ENCODE data around the gene ARHGAP8.
"Not testable (repeated sequence)": the region's sequence is repeated elsewhere in the genome, so short reads cannot be mapped to it uniquely, and the experiment has no call there.

Gene ARHGAP8

DNA sequence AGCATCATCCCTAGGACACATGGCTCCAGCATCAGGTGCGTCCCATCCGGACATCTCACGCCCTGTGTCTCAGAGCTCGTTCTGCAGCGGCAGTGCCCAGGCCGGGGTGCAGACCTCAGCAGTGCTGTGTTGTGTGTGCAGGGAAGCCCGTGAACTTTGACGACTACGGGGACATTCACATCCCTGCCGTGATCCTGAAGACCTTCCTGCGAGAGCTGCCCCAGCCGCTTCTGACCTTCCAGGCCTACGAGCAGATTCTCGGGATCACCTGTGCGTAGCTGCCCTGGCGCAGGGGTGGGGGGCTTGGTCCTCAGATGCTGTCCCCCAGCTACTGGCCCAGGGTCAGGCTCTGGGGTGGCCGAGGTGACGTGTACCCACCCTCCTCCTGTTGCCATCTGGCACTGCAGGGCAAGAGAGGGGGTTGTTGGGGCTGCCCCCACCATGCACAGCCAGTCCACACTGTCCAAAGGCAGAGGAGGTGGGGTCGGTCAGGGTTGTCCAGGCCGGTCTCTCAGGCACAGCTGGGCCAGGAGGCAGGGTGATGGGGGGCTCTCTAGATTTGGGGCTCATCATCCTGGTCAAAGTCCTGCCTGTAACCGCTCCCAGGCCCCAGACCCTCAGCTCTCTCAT, 96.5 kb downstream of the ARHGAP8 start:
- in situ Hi-C loops (cut with MboI; ENCODE audit: low pct_unique_long_range_greater_than_20kb, low sequenced_read_pairs, unreplicated experiment): no loop called here
- no peak for DNase-seq (ENCODE audit: low spot score)
- no peak for TF ChIP-seq CTCF (IDR thresholded peaks at IDR 0.05; ENCODE audit: extremely low read depth, insufficient read depth, missing control alignments)

GRCh38 chr22:44850946-44851345, 98.6 kb downstream of the ARHGAP8 start:
- in situ Hi-C loops (cut with MboI; ENCODE audit: low pct_unique_long_range_greater_than_20kb, low sequenced_read_pairs, unreplicated experiment): no loop called here

GRCh38 chr22:44854641-44855040, 102.3 kb downstream of the ARHGAP8 start:
- in situ Hi-C loops (cut with MboI; ENCODE audit: low pct_unique_long_range_greater_than_20kb, low sequenced_read_pairs, unreplicated experiment): not testable (repeated sequence)

More at GRCh38 chr22:44850946-44851345, 98.6 kb downstream of the ARHGAP8 start:
- DNase-seq (ENCODE audit: low spot score): no peak
- no peak for TF ChIP-seq CTCF (IDR thresholded peaks at IDR 0.05; ENCODE audit: extremely low read depth, insufficient read depth, missing control alignments)

DNA sequence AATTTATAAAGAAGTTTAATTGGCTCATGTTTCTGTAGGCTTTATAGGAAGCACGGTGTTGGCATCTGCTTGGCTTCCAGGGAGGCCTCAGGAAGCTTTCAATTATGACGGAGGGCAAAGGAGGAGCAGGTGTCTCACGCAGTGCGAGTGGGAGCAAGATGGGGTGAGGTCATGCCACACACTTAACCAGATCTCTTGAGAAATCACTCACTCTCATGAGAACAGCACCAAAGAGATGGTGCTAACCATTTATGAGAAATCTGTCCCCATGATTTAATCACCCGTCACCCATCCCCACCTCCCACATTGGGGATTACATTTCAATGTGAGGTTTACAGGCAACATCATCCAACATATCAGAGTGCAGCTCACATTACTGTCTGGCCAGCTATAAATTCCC, 103.5 kb downstream of the ARHGAP8 start:
- DNase-seq (ENCODE audit: low spot score): no peak
- TF ChIP-seq CTCF (IDR thresholded peaks at IDR 0.05; ENCODE audit: extremely low read depth, insufficient read depth, missing control alignments): no peak
- in situ Hi-C loops (cut with MboI; ENCODE audit: low pct_unique_long_range_greater_than_20kb, low sequenced_read_pairs, unreplicated experiment): no loop called here

More at GRCh38 chr22:44854641-44855040, 102.3 kb downstream of the ARHGAP8 start:
- not testable (repeated sequence) for DNase-seq (ENCODE audit: low spot score)

- in situ Hi-C loops (cut with MboI; ENCODE audit: low pct_unique_long_range_greater_than_20kb, low sequenced_read_pairs, unreplicated experiment); DNase-seq (ENCODE audit: low spot score): not testable (repeated sequence)
Measured at GRCh38 chr22:44858819-44859218, 106.4 kb downstream of the ARHGAP8 start.

GRCh38 chr22:44859641-44860040, 107.3 kb downstream of the ARHGAP8 start:
- DNase-seq (ENCODE audit: low spot score): no peak
- TF ChIP-seq CTCF (IDR thresholded peaks at IDR 0.05; ENCODE audit: extremely low read depth, insufficient read depth, missing control alignments): no peak
- in situ Hi-C loops (cut with MboI; ENCODE audit: low pct_unique_long_range_greater_than_20kb, low sequenced_read_pairs, unreplicated experiment): no loop called here

DNA sequence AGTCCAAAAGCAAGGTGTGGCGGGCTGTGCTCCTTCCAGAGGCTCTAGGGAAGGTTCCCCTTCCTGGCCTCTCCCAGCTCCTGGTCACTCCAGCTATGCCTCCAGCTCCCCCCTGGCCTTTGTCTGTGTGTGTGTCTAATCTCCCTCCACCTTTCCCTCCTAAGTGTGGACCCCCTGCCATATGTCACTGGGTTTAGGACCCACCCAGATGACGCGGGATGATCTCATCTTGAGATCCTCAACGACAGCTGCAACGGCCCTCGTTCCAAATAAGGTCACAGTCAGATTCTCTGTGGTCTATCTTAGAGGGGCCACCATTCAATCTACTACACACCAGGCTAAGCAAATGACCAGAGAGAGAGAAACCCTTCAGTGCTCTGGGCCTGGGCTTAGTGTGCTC, 107.9 kb downstream of the ARHGAP8 start:
- no peak for TF ChIP-seq CTCF (IDR thresholded peaks at IDR 0.05; ENCODE audit: extremely low read depth, insufficient read depth, missing control alignments)
- DNase-seq (ENCODE audit: low spot score): no peak

DNA sequence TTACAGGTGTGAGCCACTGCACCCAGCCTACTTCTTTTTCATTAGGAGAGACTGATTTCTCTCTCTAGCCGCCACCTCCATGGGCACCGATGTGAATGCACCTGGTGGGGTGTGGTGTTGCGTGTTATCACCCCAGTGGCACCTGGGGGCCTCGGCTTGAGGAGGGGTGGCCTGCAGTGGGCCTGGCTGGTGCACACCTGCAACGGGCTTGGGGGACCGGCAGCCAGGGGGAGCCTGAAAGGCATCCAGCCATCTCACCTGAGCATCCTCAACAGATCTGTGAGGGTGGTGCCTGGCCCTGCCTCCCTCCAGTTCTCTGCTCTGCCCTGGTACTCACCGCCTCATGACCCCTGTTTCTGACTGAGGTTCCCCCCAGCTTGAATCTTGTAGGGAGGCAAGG, 108.9 kb downstream of the ARHGAP8 start:
- DNase-seq (ENCODE audit: low spot score): no peak
- in situ Hi-C loops (cut with MboI; ENCODE audit: low pct_unique_long_range_greater_than_20kb, low sequenced_read_pairs, unreplicated experiment): no loop called here
- no peak for TF ChIP-seq CTCF (IDR thresholded peaks at IDR 0.05; ENCODE audit: extremely low read depth, insufficient read depth, missing control alignments)

More for the DNA sequence above, 107.9 kb downstream of the ARHGAP8 start:
- in situ Hi-C loops (cut with MboI; ENCODE audit: low pct_unique_long_range_greater_than_20kb, low sequenced_read_pairs, unreplicated experiment): no loop called here
